Measurements from ENCODE around the gene ENTREP1. TPM values are rescaled to one million over a fixed set of nuclear protein-coding genes. Genes with fewer than 3 reads are reported as not detected.

The ENTREP1 gene
- total RNA-seq, 2 experiments from 2014 or later = 0.08 to 0.14 TPM

DNA sequence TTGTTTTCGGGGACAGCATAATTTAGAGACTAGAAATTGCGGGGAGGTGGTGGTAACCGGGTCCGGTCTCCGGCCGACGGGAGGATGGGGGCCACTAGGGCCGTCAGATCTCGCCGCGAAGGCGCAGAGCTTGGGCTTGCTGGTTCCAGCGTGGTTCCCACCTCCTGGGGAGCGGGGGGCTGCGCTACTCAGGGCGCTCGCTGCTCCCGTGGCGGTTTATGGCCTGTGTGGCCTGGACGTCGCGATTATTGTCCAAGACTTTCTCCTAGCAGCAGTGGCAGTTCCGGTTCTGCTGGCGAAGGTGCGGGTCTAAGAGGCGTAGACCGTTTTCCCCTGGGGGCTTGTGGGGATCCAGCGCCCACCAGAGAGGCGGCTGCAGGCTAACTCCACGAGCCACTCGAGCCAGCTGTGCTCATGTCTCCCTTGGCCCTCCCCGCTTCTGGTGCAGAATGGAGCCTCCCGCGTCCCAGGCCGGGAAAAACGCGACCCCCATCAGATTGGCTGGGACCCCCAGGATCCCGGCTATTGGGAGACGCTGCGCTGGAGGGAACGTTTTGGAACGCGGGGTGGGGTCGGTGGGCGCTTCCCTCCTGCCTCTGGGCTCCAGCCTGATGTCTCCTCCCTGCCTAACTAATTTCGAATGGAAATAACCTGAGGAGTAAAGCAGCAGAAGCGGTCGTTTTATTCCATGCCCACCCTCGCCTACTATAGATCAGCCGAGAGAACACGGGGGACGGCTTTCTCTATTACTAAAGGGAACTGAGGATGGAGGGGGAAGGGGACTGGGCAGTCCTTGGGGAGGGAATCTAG, 87.1 kb downstream of the ENTREP1 start:
- Histone ChIP-seq H3K4me3 (ENCODE audit: low read length) (no peak overlapping the region), H3K4me1 (ENCODE audit: insufficient read depth, low read length) (no peaks in the 10 kb centered on the region), H3K27ac (ENCODE audit: low read depth in 1 of 2, low read length in 2 of 2) (no peak overlapping the region), H3K27me3 (ENCODE audit: control insufficient read depth in 1 of 2, insufficient read depth in 2 of 2, low read length in 2 of 2) (no peaks in the 10 kb centered on the region), H3K9me3 (ENCODE audit: control insufficient read depth in 1 of 2, insufficient read depth in 1 of 2, low read length in 2 of 2) (peaks cover 0 to 14% of the 10 kb centered on the region in 2 experiments), H3K36me3 (ENCODE audit: insufficient read depth, low read length) (no peaks in the 10 kb centered on the region)
- ChIA-PET POLR2A (no interaction called here), CTCF (interaction anchor here (1.5 kb wide), 1 partner anchor 10 kb away, joined by 6 read pairs; no protein-coding TSS in a partner anchor)
- no peak overlapping the region for H3K4me3 Mint-ChIP-seq
- H3K27ac Mint-ChIP-seq = no peak overlapping the region
- intact Hi-C loops (cut with DNase I, micrococcal nuclease) = no loop called here
- H3K36me3 Mint-ChIP-seq (ENCODE audit: low read depth) = no peaks in the 10 kb centered on the region
- no peak for ATAC-seq (ENCODE audit: poor library complexity)
- H3K4me1 Mint-ChIP-seq (ENCODE audit: low read depth) = no peaks in the 10 kb centered on the region
- no peak for DNase-seq
- no peaks in the 10 kb centered on the region for H3K9me3 Mint-ChIP-seq
- no peak for TF ChIP-seq CTCF (IDR thresholded peaks at IDR 0.05)
- peaks cover 9% of the 10 kb centered on the region for H3K27me3 Mint-ChIP-seq

DNA sequence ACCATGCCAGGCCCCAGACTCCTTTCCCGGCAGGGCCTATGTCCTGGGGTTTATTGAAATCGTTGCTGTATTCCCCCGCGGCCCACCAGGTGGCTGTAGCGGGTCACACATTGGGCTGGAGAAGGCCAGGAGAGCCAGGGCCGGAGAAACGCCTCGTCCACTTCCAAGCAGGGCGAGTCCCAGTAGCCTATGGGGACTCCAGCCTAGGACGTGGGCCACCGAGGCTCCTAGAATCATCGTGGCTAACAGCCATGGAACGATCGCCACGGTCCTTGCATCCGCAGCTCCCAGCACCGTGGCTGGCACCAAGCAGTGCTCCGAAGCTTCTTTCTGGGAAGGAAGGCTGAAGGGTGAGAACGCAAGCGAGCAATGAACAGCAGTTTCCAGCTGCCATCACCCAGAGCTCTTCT, 87.7 kb downstream of the ENTREP1 start:
- Histone ChIP-seq H3K36me3 (ENCODE audit: insufficient read depth, low read length) (no peaks in the 10 kb centered on the region), H3K4me3 (ENCODE audit: low read length) (no peak overlapping the region), H3K9me3 (ENCODE audit: control insufficient read depth in 1 of 2, insufficient read depth in 1 of 2, low read length in 2 of 2) (peaks cover 0 to 14% of the 10 kb centered on the region in 2 experiments), H3K27ac (ENCODE audit: low read depth in 1 of 2, low read length in 2 of 2) (no peak overlapping the region), H3K4me1 (ENCODE audit: insufficient read depth, low read length) (no peaks in the 10 kb centered on the region), H3K27me3 (ENCODE audit: control insufficient read depth in 1 of 2, insufficient read depth in 2 of 2, low read length in 2 of 2) (no peaks in the 10 kb centered on the region)
- CTCF ChIA-PET = interaction anchor here (1.5 kb wide), 1 partner anchor 9 kb away, joined by 6 read pairs; no protein-coding TSS in a partner anchor
- no peak for DNase-seq
- Mint-ChIP-seq H3K36me3 (ENCODE audit: low read depth) (no peaks in the 10 kb centered on the region), H3K9me3 (no peaks in the 10 kb centered on the region), H3K4me3 (no peak overlapping the region), H3K27me3 (peaks cover 9% of the 10 kb centered on the region), H3K4me1 (ENCODE audit: low read depth) (no peaks in the 10 kb centered on the region), H3K27ac (no peak overlapping the region)
- TF ChIP-seq CTCF (IDR thresholded peaks at IDR 0.05) = no peak
- POLR2A ChIA-PET = no interaction called here
- intact Hi-C loops (cut with DNase I, micrococcal nuclease) = no loop called here
- ATAC-seq (ENCODE audit: poor library complexity) = no peak

GRCh38 chr9:69420611-69421270, 95.7 kb downstream of the ENTREP1 start:
- CTCF ChIA-PET = interaction anchor here (1.7 kb wide), 1 partner anchor 129 kb away, joined by 9 read pairs; no protein-coding TSS in a partner anchor
- no peak overlapping the region for H3K27ac Mint-ChIP-seq
- ATAC-seq (ENCODE audit: poor library complexity) (no peak), DNase-seq (no peak)
- Histone ChIP-seq H3K9me3 (ENCODE audit: control insufficient read depth in 1 of 2, insufficient read depth in 1 of 2, low read length in 2 of 2) (no peaks in the 10 kb centered on the region), H3K27ac (ENCODE audit: low read depth in 1 of 2, low read length in 2 of 2) (no peak overlapping the region), H3K27me3 (ENCODE audit: control insufficient read depth in 1 of 2, insufficient read depth in 2 of 2, low read length in 2 of 2) (peaks cover 0 to 4% of the 10 kb centered on the region in 2 experiments), H3K36me3 (ENCODE audit: insufficient read depth, low read length) (no peaks in the 10 kb centered on the region), H3K4me3 (ENCODE audit: low read length) (no peak overlapping the region), H3K4me1 (ENCODE audit: insufficient read depth, low read length) (peaks cover 3% of the 10 kb centered on the region)
- H3K4me1 Mint-ChIP-seq (ENCODE audit: low read depth) = no peaks in the 10 kb centered on the region
- H3K4me3 Mint-ChIP-seq = no peak overlapping the region
- intact Hi-C loops (cut with DNase I, micrococcal nuclease) = loop anchor here in 1 of 2 experiments (5.0 kb wide), 2 partner anchors 127 to 457 kb away; no protein-coding TSS in a partner anchor
- H3K36me3 Mint-ChIP-seq (ENCODE audit: low read depth) = no peaks in the 10 kb centered on the region
- TF ChIP-seq CTCF (IDR thresholded peaks at IDR 0.05) = no peak
- POLR2A ChIA-PET = no interaction called here
- no peaks in the 10 kb centered on the region for H3K9me3 Mint-ChIP-seq
- H3K27me3 Mint-ChIP-seq = peaks cover 28% of the 10 kb centered on the region

Data from CD4-positive, alpha-beta T cell (primary cell).